Endothelial cell of umbilical vein (primary cell): ENCODE results near the gene SLC30A4. TPM values are rescaled to one million over a fixed set of nuclear protein-coding genes. Genes with fewer than 3 reads are reported as not detected.

Source experiments
- BruUV-seq: library from RNA; stranded (reverse); fragments of 400-500 nt; replicated peaks from 2 replicates; lab custom pipeline; 2021; lab: Mats Ljungman, UMichigan
- CTCF ChIA-PET: fragments of 300-600, 350-600 bp; sonication (Branson Sonifier 250); formaldehyde crosslinking; loops from one replicate; lab custom pipeline; 2021; ENCODE audit warnings: antibody characterized with exemption, inconsistent platforms; lab: Charles Lee
- POLR2A ChIA-PET: fragments of 300-600, 350-600 bp; sonication (Branson Sonifier 250); formaldehyde crosslinking; loops from one replicate; lab custom pipeline; 2021; ENCODE audit warnings: antibody characterized with exemption, inconsistent platforms; lab: Charles Lee
- DNase-seq: peaks from one replicate; pipeline ENCODE4 v3.0.0-alpha.2; 2011; ENCODE audit warnings: low read depth, low spot score
- FAIRE-seq: peaks from 2 replicates; lab custom pipeline; 2011; peaks lifted over from hg19 to GRCh38; lab: Jason Lieb, UNC
- H2AFZ ChIP-seq: 2 replicates; pipeline ENCODE4 v1.6.0; 2012; ENCODE audit warnings: low read depth, low read length, control low read depth, inconsistent platforms
- H3K27ac ChIP-seq: 2 replicates; pipeline ENCODE4 v1.5.1; 2011; ENCODE audit warnings: low read depth, mild to moderate bottlenecking, control low read depth, low read length, moderate library complexity; ENCODE audit not compliant: insufficient read depth
- H3K27me3 ChIP-seq, 2 experiments: 2 replicates each; pipeline versions ENCODE4 v1.6.0 to v1.6.1; 2011; ENCODE audit warnings: low read length in 2 of 2, mixed read lengths in 1 of 2; ENCODE audit not compliant: control insufficient read depth in 2 of 2, insufficient read depth in 2 of 2
- H3K36me3 ChIP-seq, 2 experiments: 2 replicates in 1 of 2; 3 replicates in 1 of 2; pipeline ENCODE4 v1.5.1; 2011; ENCODE audit warnings: low read length in 2 of 2, mild to moderate bottlenecking in 1 of 2, moderate library complexity in 1 of 2; ENCODE audit not compliant: control insufficient read depth in 2 of 2, insufficient read depth in 2 of 2; ENCODE audit errors: extremely low read depth in 1 of 2
- H3K4me1 ChIP-seq: 3 replicates; pipeline ENCODE4 v1.5.1; 2011; ENCODE audit warnings: mild to moderate bottlenecking, low read length; ENCODE audit not compliant: control insufficient read depth, insufficient read depth; ENCODE audit errors: extremely low read depth
- H3K4me2 ChIP-seq: 2 replicates; pipeline ENCODE4 v1.6.1; 2011; ENCODE audit warnings: low read length, control low read depth, mixed read lengths; ENCODE audit not compliant: insufficient read depth
- H3K4me3 ChIP-seq, 3 experiments: fragments of 200-600 bp in 1 of 3; sonication (generic), shearing (Covaris generic) in 1 of 3; replicated peaks in 1 of 3; 2 replicates each; pipeline ENCODE4 v1.5.1; 2011 to 2016; ENCODE audit warnings: control low read depth in 3 of 3, low read length in 3 of 3, mild to moderate bottlenecking in 2 of 3, inconsistent platforms in 1 of 3, low read depth in 1 of 3, moderate library complexity in 1 of 3; ENCODE audit not compliant: insufficient read depth in 1 of 3
- H3K79me2 ChIP-seq: 2 replicates; pipeline ENCODE4 v1.6.0; 2012; ENCODE audit warnings: low read length, inconsistent platforms; ENCODE audit not compliant: control insufficient read depth, insufficient read depth
- H3K9ac ChIP-seq: replicated peaks from 2 replicates; pipeline ENCODE3; 2011; ENCODE audit warnings: low read length, control low read depth; ENCODE audit not compliant: insufficient read depth; ENCODE audit errors: extremely low read depth
- H3K9me1 ChIP-seq: replicated peaks from 3 replicates; pipeline ENCODE4 v1.6.0; 2011; ENCODE audit warnings: mild to moderate bottlenecking, low read length; ENCODE audit not compliant: control insufficient read depth, insufficient read depth; ENCODE audit errors: extremely low read depth
- H3K9me3 ChIP-seq: replicated peaks from 2 replicates; pipeline ENCODE4 v1.5.1; 2012; ENCODE audit warnings: low read length, inconsistent platforms; ENCODE audit not compliant: control insufficient read depth, insufficient read depth
- H4K20me1 ChIP-seq: replicated peaks from 2 replicates; pipeline ENCODE3; 2011; ENCODE audit warnings: mild to moderate bottlenecking, low read length; ENCODE audit not compliant: control insufficient read depth, insufficient read depth; ENCODE audit errors: extremely low read depth
- CTCF ChIP-seq, 2 donors: IDR thresholded peaks; 1 replicate in 1 of 2; 2 replicates in 1 of 2; pipeline ENCODE4 v1.5.1; 2011; ENCODE audit warnings: low read length in 2 of 2, mild to moderate bottlenecking in 2 of 2, moderate library complexity in 2 of 2, control low read depth in 1 of 2, inconsistent platforms in 1 of 2, low read depth in 1 of 2; ENCODE audit not compliant: insufficient read depth in 1 of 2; ENCODE audit errors: extremely low read depth in 1 of 2
- EZH2 ChIP-seq: IDR thresholded peaks from 2 replicates; pipeline ENCODE4 v1.6.1; 2012; ENCODE audit warnings: borderline replicate concordance, low read depth, mild to moderate bottlenecking, moderate library complexity, low read length, inconsistent platforms; ENCODE audit not compliant: severe bottlenecking
- FOS ChIP-seq: IDR thresholded peaks from 2 replicates; pipeline ENCODE4 v1.6.1; 2011; ENCODE audit warnings: mild to moderate bottlenecking, low read length, moderate library complexity, borderline replicate concordance; ENCODE audit not compliant: insufficient read depth
- GATA2 ChIP-seq: IDR thresholded peaks from 2 replicates; pipeline ENCODE4 v1.7.0; 2011; ENCODE audit warnings: low read depth, mild to moderate bottlenecking, moderate library complexity, mixed read lengths, low read length; ENCODE audit not compliant: insufficient read length, insufficient read depth
- JUN ChIP-seq: IDR thresholded peaks from 2 replicates; pipeline ENCODE4 v1.6.1; 2011; ENCODE audit warnings: borderline replicate concordance, low read depth; ENCODE audit not compliant: insufficient read length, insufficient read depth
- MAX ChIP-seq: IDR thresholded peaks from 2 replicates; pipeline ENCODE4 v1.6.1; 2011; ENCODE audit not compliant: insufficient read depth, insufficient read length
- MYC ChIP-seq: IDR thresholded peaks from one replicate; pipeline ENCODE4 v1.6.1; 2011; ENCODE audit warnings: mild to moderate bottlenecking, low read depth, low read length
- POLR2A ChIP-seq: IDR thresholded peaks from 2 replicates; pipeline ENCODE4 v1.6.1; 2012; ENCODE audit warnings: low read depth, mild to moderate bottlenecking, control low read depth, low read length
- POLR2AphosphoS5 ChIP-seq: IDR thresholded peaks from 2 replicates; pipeline ENCODE4 v1.6.1; 2012; ENCODE audit warnings: low read depth, mild to moderate bottlenecking, control low read depth, low read length, moderate library complexity; ENCODE audit not compliant: insufficient read depth
- dilution Hi-C: fragments of 300-500 bp; cut with MboI; formaldehyde crosslinking; loops from one replicate; pipeline ENCODE4 v1.15.0; 2019; ENCODE audit warnings: low sequenced_read_pairs; ENCODE audit not compliant: extremely low pct_ligation_motif_present
- intact Hi-C: fragments of 100-400 bp; cut with micrococcal nuclease; formaldehyde crosslinking; loops from one replicate; pipeline ENCODE4 v1.10.0; 2022
- polyA plus RNA-seq, 4 experiments: library from polyadenylated mRNA; depleted of rRNA in 3 of 4; stranded (reverse) in 3 of 4; unstranded in 1 of 4; fragments of >200 nt; gene quantifications; 2 replicates each; pipeline versions ENCODE4 v1.2.1 to v1.2.3, GENCODE V29; 2011 to 2012; ENCODE audit warnings: missing spikeins in 1 of 4
- total RNA-seq: library from RNA; stranded (reverse); gene quantifications from 2 replicates; pipeline ENCODE4 v1.2.3, GENCODE V29; 2021

The SLC30A4 gene
- total and polyA plus RNA-seq, 2 donors (not counting 3 experiments of a cell fraction or from before 2014, with no cell fraction given) = 2.7 to 3.9 TPM

- no peaks in the 10 kb centered on the region for H3K27me3 ChIP-seq
- CTCF ChIA-PET = interaction anchor here (1.3 kb wide), 1 partner anchor 71 kb away, joined by 3 read pairs; no protein-coding TSS in a partner anchor
- no peaks in the 10 kb centered on the region for H3K79me2 ChIP-seq
- FAIRE-seq (no peak), DNase-seq (no peak)
- no peak overlapping the region for H3K4me2 ChIP-seq
- no peak overlapping the region for H3K9ac ChIP-seq
- no peak overlapping the region for H3K27ac ChIP-seq
- no peaks in the 10 kb centered on the region for H3K36me3 ChIP-seq
- no peak overlapping the region for H2AFZ ChIP-seq
- dilution Hi-C loops = no loop called here
- H3K9me1 ChIP-seq = no peaks in the 10 kb centered on the region
- TF ChIP-seq JUN (no peak), POLR2A (no peak), EZH2 (no peak), POLR2AphosphoS5 (no peak), CTCF (IDR thresholded peaks at IDR 0.05; ENCODE audit: extremely low read depth in 1 of 2, insufficient read depth in 1 of 2, low read depth in 1 of 2, low read length in 2 of 2) (no peak), FOS (no peak), GATA2 (no peak), MYC (no peak), MAX (no peak)
- BruUV-seq = no TSS peak
- intact Hi-C loops = no loop called here
- H3K9me3 ChIP-seq = no peaks in the 10 kb centered on the region
- no peaks in the 10 kb centered on the region for H3K4me1 ChIP-seq
- no peaks in the 10 kb centered on the region for H4K20me1 ChIP-seq
- POLR2A ChIA-PET = no interaction called here
- no peak overlapping the region for H3K4me3 ChIP-seq
These were observed 18.0 kb upstream of the SLC30A4 start for GRCh38 chr15:45540531-45540930.
